ENCODE data around the gene FBXO39.
"Not testable (repeated sequence)": the region's sequence is repeated elsewhere in the genome, so short reads cannot be mapped to it uniquely, and the experiment has no call there.

Gene FBXO39

GRCh38 chr17:6775871-6776405 is at the start of gene FBXO39:
TSS of gene FBXO39 (plus strand) at chr17:6776215. CDS start at chr17:6779869, 3,654 bp downstream.
- DNase-seq (ENCODE audit: low read depth): no peak

- no peak for DNase-seq (ENCODE audit: low read depth)
Measured at GRCh38 chr17:6729531-6729930, 46.5 kb upstream of the FBXO39 start.

DNA sequence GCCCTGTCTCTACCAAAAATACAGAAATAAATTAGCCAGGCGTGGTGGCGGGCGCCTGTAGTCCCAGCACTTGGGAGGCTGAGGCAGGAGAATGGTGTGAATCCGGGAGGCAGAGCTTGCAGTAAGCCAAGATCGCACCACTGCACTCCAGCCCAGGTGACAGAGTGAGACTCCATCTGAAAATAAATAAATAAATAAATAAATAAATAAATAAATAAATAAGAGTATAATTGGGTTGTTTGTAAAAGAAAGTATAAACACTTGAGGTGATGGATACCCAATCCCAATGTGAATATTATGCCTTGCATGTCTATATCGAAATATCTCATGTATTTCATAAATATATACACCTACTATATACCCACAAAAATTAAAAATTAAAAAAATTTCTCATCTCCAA is 29.4 kb upstream of the FBXO39 start:
- DNase-seq (ENCODE audit: low read depth): not testable (repeated sequence)

- no peak for DNase-seq (ENCODE audit: low read depth)
Measured at GRCh38 chr17:6748617-6749016, 27.4 kb upstream of the FBXO39 start.

DNA sequence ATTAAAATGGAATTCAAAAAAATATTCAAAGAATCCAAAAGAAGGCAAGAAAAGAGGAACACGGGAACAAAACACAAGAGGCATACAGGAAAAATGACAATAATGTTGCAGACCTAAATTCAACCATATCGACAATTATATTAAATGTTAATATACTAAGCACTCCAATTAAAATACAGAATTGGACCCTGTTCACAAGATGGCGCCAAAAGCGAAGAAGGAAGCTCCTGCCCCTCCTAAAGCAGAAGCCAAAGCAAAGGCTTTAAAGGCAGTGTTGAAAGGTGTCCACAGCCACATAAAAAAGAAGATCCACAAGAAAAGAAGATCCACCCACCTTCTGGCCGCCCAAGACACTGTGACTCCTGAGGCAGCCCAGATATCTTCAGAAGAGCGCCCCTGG is 26.5 kb upstream of the FBXO39 start:
- no peak for DNase-seq (ENCODE audit: low read depth)

DNA sequence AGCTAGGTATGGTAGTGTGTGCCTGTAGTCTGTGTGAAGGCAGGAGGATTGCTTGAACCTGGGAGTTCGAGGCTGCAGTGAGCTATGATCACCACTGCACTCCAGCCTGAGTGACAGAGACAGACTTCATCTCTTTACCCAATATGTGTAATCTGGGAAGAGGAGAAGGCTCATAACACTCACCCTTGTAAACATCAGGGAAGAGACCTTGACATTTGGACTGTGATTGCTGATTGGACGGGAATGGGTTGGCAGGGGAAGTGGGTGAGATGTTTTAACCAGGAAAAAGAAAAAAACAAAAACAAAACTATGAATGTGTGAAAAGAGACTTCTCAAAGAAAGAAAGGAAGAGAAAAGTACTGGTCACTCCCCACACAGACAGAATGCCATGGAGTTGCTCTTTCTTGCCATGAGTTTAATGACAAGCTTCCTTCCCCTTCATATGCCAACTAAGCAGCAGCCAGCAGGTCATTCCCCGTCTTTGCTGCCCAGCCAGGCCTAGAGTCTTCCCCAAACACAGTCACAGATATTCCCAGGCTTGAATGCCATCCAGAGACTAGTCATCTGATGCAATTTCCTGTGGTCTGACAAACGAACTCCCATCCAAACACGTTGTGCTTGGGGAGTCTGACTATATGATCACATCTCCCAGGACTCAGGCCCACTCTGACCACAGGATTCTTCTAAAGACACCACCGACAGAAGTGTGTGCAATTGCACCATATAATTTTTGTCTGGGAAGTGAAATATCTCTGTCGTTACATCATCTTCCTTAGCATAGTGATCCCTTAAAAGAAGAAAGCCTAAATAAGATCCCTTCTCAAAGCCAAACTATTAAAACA is 23.7 kb upstream of the FBXO39 start:
- peak; percentile 100 for DNase-seq (ENCODE audit: low read depth)

DNA sequence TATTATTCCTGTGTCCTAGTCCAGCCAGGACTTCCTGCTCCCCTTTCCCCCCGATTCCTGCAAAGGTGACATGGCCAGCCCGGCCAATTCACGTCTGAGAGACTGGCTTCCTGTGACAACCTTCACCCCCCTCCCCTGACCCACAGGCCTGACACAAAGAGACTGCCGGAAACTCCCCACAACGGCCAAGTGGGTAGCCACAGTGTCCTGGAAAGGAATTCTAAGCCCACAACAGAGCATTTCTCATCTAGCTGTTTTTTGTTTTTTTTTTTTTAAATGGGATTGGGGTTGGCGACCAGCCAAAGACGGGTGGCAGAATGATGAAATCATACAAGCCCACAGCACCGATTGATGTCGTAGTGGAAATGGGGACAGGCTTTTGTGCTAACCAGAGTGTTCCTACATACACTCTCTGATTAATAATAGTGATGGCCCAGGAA is 23.0 kb upstream of the FBXO39 start:
- DNase-seq (ENCODE audit: low read depth): peak; percentile 87

GRCh38 chr17:6753546-6753945 is 22.5 kb upstream of the FBXO39 start:
- DNase-seq (ENCODE audit: low read depth): peak; percentile 4

DNA sequence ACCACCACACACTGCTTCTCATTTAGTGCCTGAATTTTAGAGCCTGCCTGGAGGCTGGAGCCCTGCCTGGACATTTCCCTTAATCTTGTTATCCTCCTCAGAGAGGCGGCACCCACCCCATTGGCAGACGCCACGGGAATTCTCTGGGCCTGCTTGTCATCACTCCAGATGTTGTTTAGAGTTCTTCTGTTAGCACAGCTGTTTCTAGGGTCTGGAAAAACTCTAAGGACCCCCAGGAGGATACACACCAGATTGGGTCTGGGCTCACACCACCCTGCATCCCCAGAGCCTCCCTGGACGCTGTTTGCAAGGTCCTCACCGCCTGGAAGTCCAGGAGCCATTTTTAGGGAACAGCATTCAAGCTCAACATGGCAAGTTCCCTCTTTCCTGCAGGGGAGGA is 20.7 kb upstream of the FBXO39 start:
- DNase-seq (ENCODE audit: low read depth): no peak

GRCh38 chr17:6755731-6756184 is 20.3 kb upstream of the FBXO39 start, which contains the start of gene XAF1:
TSS of gene XAF1 (plus strand) at chr17:6756046. CDS start at chr17:6756079, 33 bp downstream.
- peak; percentile 74 for DNase-seq (ENCODE audit: low read depth)

GRCh38 chr17:6756425-6757031 is 19.5 kb upstream of the FBXO39 start:
- DNase-seq (ENCODE audit: low read depth): no peak

GRCh38 chr17:6757747-6758146 is 18.3 kb upstream of the FBXO39 start:
- no peak for DNase-seq (ENCODE audit: low read depth)

DNA sequence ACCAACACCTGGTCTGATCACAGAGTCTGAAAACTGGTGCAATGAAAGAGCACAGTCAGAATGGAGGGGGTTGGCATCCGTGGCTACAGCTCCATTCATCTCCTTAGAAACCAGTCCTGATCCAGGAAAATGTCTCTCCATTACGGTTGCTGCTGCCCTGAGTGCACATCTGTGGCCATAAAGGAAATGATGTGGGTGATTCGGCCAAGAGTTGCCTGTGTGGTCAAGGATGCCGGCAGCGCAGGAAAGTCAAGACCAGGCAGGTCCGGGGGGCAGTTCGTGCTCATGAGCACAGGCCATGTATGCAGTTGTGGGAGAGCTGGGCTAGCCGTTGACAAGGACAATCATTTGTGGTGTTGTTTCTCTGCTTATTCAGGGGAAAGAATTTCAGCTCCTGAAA is 14.2 kb upstream of the FBXO39 start:
- DNase-seq (ENCODE audit: low read depth): no peak

DNA sequence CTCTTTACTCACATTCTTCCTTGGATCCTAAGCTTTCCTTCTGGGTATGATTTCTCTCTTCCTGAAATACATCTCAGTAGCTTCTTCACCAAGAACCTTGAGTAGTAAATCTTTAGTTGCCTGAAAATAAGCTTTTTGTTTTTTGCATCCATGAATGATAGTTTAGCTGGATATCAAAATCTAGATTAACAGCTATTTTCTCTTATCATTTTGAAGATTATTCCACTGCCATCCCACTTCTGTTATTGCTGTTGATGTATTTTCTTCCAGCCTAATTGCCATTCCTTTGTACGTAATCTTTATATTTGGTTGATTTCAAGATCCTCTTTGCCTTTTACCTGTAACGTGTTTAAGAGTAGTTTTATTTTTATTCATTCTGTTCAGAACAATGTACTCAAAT is 7.6 kb upstream of the FBXO39 start:
- no peak for DNase-seq (ENCODE audit: low read depth)

GRCh38 chr17:6772016-6772415 is 4.0 kb upstream of the FBXO39 start:
- DNase-seq (ENCODE audit: low read depth): no peak

GRCh38 chr17:6774906-6775305 is 1.1 kb upstream of the FBXO39 start:
- DNase-seq (ENCODE audit: low read depth): not testable (repeated sequence)

DNA sequence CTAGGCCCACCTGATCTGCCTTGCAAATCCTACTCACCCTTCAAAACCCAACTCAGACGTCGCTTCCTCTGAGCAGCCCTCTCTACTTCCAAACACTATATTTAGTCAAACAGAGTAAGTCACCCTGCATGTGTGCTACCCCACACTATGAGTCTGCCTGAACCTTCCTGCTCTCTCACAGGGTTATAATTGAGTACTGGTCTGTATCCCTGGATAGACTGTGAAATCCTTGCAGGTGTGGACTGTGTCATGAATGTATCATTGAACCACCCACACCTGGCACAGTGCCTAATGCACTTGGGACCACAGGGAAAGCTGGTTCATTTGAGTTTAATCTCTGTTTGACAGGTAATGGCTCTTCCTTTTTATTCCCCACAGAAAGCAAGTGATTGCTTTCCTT is 3.4 kb downstream of the FBXO39 start:
- DNase-seq (ENCODE audit: low read depth): no peak

DNA sequence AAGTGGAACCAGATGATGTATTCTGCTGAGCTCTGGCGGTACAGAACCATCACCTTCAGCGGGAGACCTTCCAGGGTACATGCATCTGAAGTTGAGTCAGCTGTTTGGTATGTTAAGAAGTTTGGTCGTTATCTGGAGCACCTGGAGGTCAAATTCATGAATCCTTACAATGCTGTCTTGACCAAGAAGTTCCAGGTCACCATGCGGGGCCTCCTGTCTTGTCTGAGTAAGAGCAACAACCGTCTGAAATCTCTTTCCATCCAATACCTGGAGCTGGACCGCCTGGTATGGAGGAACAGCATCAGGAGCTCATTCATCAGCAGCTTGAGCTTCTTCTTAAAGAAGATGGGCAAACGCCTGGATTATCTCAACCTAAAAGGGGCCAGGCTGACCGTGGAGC is 4.0 kb downstream of the FBXO39 start:
- DNase-seq (ENCODE audit: low read depth): no peak

- DNase-seq (ENCODE audit: low read depth): no peak
Measured at GRCh38 chr17:6780886-6781285, 4.9 kb downstream of the FBXO39 start.

DNA sequence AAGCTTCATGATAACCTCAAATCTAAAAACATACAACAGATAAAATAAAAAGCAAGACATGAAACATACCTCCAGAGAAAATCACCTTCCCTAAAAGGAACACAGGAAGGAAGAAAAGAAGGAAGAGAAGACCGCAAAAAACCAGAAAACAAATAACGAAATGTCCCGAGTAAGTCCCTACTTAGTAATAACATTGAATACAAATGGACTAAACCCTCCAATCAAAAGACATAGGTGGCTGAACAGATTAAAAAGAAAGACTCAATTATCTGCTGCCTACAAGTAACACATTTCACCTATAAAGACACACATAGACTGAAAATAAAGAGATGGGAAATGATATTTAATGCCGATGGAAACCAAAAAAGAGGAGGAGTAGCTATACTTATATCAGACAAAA is 6.2 kb downstream of the FBXO39 start:
- no peak for DNase-seq (ENCODE audit: low read depth)

DNA sequence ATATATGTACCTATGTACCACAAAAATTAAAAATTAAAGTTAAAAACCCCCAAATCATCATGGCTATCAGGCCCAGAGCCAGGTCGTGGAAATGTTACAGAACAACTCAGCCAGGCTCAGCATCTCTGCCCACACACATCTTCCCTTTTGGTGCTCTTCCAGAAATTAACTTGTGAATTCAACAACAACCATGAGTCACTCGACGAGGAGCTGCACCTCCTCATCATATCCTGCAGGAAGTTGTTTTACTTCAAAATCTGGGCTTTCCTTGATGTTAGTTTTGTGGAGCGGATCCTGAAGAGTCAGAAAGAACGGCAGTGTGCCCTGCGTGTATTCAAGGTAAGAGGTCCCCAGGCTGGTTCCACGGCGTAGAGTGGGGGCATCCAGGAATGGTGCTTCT is 10.6 kb downstream of the FBXO39 start:
- DNase-seq (ENCODE audit: low read depth): peak; percentile 81

DNA sequence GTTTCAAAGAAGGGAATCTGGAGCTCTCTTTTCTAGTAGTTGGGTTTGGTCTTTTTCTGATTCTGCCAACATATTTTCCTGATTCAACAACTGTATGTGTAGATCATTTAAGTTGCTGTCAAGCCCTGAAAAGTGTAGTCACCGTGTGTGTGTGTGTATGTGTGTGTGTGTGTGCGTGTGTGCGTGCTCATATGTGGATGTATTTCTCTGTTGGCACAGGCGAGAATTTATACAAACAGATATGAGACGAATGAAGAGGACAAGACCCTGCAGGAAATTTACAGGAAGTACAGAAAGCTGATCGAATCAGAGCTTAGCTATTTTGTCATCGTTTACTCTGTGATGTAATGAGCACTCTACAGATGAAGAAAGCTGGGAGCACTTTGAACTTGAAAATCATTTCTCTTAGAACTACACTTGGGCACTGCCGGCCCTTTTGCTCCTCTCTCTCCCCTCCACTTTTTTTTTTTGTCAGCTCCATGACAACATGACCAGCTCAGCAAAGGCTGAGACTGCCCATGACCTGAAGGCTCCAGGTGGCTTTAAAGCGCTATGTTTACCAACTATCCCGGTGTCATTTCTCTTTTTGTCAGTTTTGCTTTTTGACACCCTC is 11.2 kb downstream of the FBXO39 start:
- no peak for DNase-seq (ENCODE audit: low read depth)

DNA sequence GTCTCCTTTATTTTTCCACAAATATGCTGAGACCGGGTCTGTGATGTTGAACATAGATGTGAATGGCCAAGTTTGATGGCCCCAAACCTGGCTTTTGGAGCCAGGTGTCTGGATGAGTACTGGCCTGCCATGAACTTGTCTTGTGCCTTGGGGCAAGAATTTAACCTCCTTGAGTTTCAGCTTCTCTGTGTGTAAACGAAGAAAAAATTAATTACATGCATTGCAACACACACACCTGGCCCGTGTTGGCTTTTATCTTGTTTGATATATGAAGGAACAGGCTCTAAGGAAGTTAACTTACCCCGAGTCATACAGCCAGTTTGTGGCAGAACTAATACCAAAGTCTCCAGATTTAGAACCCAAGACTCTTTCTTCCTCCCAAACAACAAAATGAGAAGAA is 13.1 kb downstream of the FBXO39 start:
- DNase-seq (ENCODE audit: low read depth): no peak

Data from iris pigment epithelial cell (primary cell).